ENCODE measurements around the gene FRAS1. TPM values are rescaled to one million over a fixed set of nuclear protein-coding genes. Genes with fewer than 3 reads are reported as not detected.

The FRAS1 gene
- total and polyA plus RNA-seq, 2 of the 8 experiments (the other 6 are each of a cell fraction or from before 2014, with no cell fraction given), result 38.5 to 109 TPM

GRCh38 chr4:78512357-78512920 lies 455.3 kb downstream of the FRAS1 start (continued):
- TF ChIP-seq EP300 (IDR thresholded peaks at IDR 0.05; ENCODE audit: borderline replicate concordance in 1 of 2, low read depth in 2 of 2, low read length in 2 of 2) (no peak), KDM1A (IDR thresholded peaks at IDR 0.05; ENCODE audit: borderline replicate concordance, low read length) (no peak), CBX5 (IDR thresholded peaks at IDR 0.05; ENCODE audit: low read depth, low read length) (no peak), CTBP2 (IDR thresholded peaks at IDR 0.05; ENCODE audit: borderline replicate concordance, insufficient read depth, insufficient read length, low read length) (no peak), NANOG (IDR thresholded peaks at IDR 0.05; ENCODE audit: insufficient read depth, low read depth, low read length, poor library complexity, severe bottlenecking) (no peak), YY1 (IDR thresholded peaks at IDR 0.05; ENCODE audit: low read depth, low read length) (no peak)

Measured in H1 (cell line).